ENCODE results near the gene PLXNA2.

GRCh38 chr1:207987164-207987563 lies 257.0 kb downstream of the PLXNA2 start:
- TF ChIP-seq POLR2A (IDR thresholded peaks at IDR 0.05; ENCODE audit: low read depth, low read length): no peak
- no peak for TF ChIP-seq POU2F2 (IDR thresholded peaks at IDR 0.05; ENCODE audit: low read depth, low read length)

Measured in GM12891 (cell line).